Erythroblast (primary cell): ENCODE results near the gene ADM.

Experiments
- GATA1 ChIP-seq: IDR thresholded peaks from 2 replicates; pipeline ENCODE4 v1.6.1; 2011; ENCODE audit warnings: low read depth, mild to moderate bottlenecking, control low read depth, low read length, moderate library complexity
- POLR2A ChIP-seq: IDR thresholded peaks from 2 replicates; pipeline ENCODE4 v1.6.1; 2011; ENCODE audit warnings: mild to moderate bottlenecking, low read length

GRCh38 chr11:10283991-10284390, 20.9 kb upstream of the ADM start:
- TF ChIP-seq POLR2A (no peak), GATA1 (no peak)
